CD4-positive, alpha-beta memory T cell (primary cell): ENCODE measurements around the gene ST7. TPM values are rescaled to one million over a fixed set of nuclear protein-coding genes. Genes with fewer than 3 reads are reported as not detected.

Experiments used
- CTCF ChIA-PET: fragments of 350-600 bp; sonication (Branson Sonifier 250); formaldehyde crosslinking; loops from one replicate; lab custom pipeline; 2021; ENCODE audit warnings: inconsistent platforms; ENCODE audit not compliant: partially characterized antibody; lab: Charles Lee
- POLR2A ChIA-PET: fragments of 350-600 bp; sonication (Branson Sonifier 250); formaldehyde crosslinking; loops from one replicate; lab custom pipeline; 2021; ENCODE audit not compliant: partially characterized antibody; lab: Charles Lee
- DNase-seq, 5 donors: peaks; one replicate each; pipeline versions ENCODE4 v3.0.0 to v3.0.0-alpha.2; 2020 to 2022; ENCODE audit warnings: mixed read lengths in 1 of 5
- H3K27ac ChIP-seq: one replicate; pipeline ENCODE4 v1.7.0; 2013; ENCODE audit warnings: low read depth, low read length
- H3K27me3 ChIP-seq: 2 replicates; pipeline ENCODE4 v1.7.0; 2013; ENCODE audit warnings: mild to moderate bottlenecking, low read length, moderate library complexity; ENCODE audit not compliant: insufficient read depth
- H3K36me3 ChIP-seq: 2 replicates; pipeline ENCODE4 v1.7.0; 2013; ENCODE audit warnings: mild to moderate bottlenecking, low read length, moderate library complexity; ENCODE audit not compliant: insufficient read depth
- H3K4me1 ChIP-seq: 2 replicates; pipeline ENCODE4 v1.7.0; 2013; ENCODE audit warnings: mild to moderate bottlenecking, low read length, moderate library complexity; ENCODE audit not compliant: insufficient read depth
- H3K4me3 ChIP-seq, 2 donors: one replicate each; pipeline ENCODE4 v1.7.0; 2013; ENCODE audit warnings: low read length in 2 of 2, mild to moderate bottlenecking in 1 of 2
- H3K9me3 ChIP-seq, 2 donors: one replicate each; pipeline ENCODE4 v1.7.0; 2013; ENCODE audit warnings: low read length in 2 of 2, control low read depth in 1 of 2; ENCODE audit not compliant: control insufficient read depth in 1 of 2
- H3K27ac Mint-ChIP-seq, 7 donors: one replicate each; pipeline ENCODE4 v1.8.0; 2020 to 2021; ENCODE audit warnings: mixed read lengths in 7 of 7, mild to moderate bottlenecking in 6 of 7, inconsistent platforms in 3 of 7, moderate library complexity in 3 of 7
- H3K27me3 Mint-ChIP-seq, 2 donors: one replicate each; pipeline ENCODE4 v1.8.0; 2020 to 2021; ENCODE audit warnings: mixed read lengths in 2 of 2
- H3K36me3 Mint-ChIP-seq, 2 donors: one replicate each; pipeline ENCODE4 v1.8.0; 2020 to 2021; ENCODE audit warnings: mixed read lengths in 2 of 2, inconsistent platforms in 1 of 2, mild to moderate bottlenecking in 1 of 2
- H3K4me1 Mint-ChIP-seq, 4 donors: one replicate each; pipeline ENCODE4 v1.8.0; 2020 to 2021; ENCODE audit warnings: mixed read lengths in 4 of 4, mild to moderate bottlenecking in 1 of 4
- H3K4me3 Mint-ChIP-seq, 8 donors: one replicate each; pipeline ENCODE4 v1.8.0; 2020 to 2021; ENCODE audit warnings: mixed read lengths in 8 of 8, mild to moderate bottlenecking in 7 of 8, moderate library complexity in 6 of 8, inconsistent platforms in 3 of 8
- H3K9me3 Mint-ChIP-seq, 8 donors: one replicate each; pipeline ENCODE4 v1.8.0; 2020 to 2021; ENCODE audit warnings: mixed read lengths in 8 of 8, mild to moderate bottlenecking in 5 of 8, inconsistent platforms in 3 of 8, moderate library complexity in 1 of 8
- intact Hi-C: fragments of 100-400 bp; cut with micrococcal nuclease; formaldehyde crosslinking; loops from one replicate; pipeline ENCODE4 v1.15.1; 2023
- polyA plus RNA-seq, 2 donors: library from polyadenylated mRNA; unstranded; fragments of 300-500 nt; fragmentation: Illumina TruSeq; gene quantifications; one replicate each; pipeline ENCODE4 v1.2.3, GENCODE V29; 2021
- total RNA-seq, 2 experiments: library from RNA; stranded (reverse); gene quantifications; one replicate each; pipeline ENCODE4 v1.2.3, GENCODE V29; 2021

Gene ST7
- total and polyA plus RNA-seq, 4 experiments from 2014 or later: 3.8 to 6.6 (median 4.0) TPM

GRCh38 chr7:117043108-117043825 lies 90.0 kb downstream of the ST7 start:
- Mint-ChIP-seq H3K4me3 (no peak overlapping the region), H3K36me3 (no peaks in the 10 kb centered on the region), H3K4me1 (peaks cover 3 to 9% (median 6%) of the 10 kb centered on the region in 4 donors), H3K9me3 (no peaks in the 10 kb centered on the region), H3K27ac (no peak overlapping the region), H3K27me3 (no peaks in the 10 kb centered on the region)
- ChIA-PET POLR2A (no interaction called here), CTCF (no interaction called here)
- peaks cover 3% of the 10 kb centered on the region for H3K4me1 ChIP-seq
- intact Hi-C loops: no loop called here
- no peak overlapping the region for H3K27ac ChIP-seq
- no peaks in the 10 kb centered on the region for H3K36me3 ChIP-seq
- H3K9me3 ChIP-seq: no peaks in the 10 kb centered on the region
- H3K4me3 ChIP-seq: no peak overlapping the region
- no peaks in the 10 kb centered on the region for H3K27me3 ChIP-seq
- no peak for DNase-seq

- POLR2A ChIA-PET: no interaction called here
- peaks cover 17% of the 10 kb centered on the region for H3K4me1 ChIP-seq
- CTCF ChIA-PET: no interaction called here
- no peak for DNase-seq
- no peaks in the 10 kb centered on the region for H3K27me3 ChIP-seq
- H3K4me3 ChIP-seq: no peak overlapping the region
- Mint-ChIP-seq H3K4me1 (peaks cover 13 to 22% (median 18%) of the 10 kb centered on the region in 4 donors), H3K9me3 (no peaks in the 10 kb centered on the region), H3K36me3 (no peaks in the 10 kb centered on the region), H3K27me3 (no peaks in the 10 kb centered on the region), H3K27ac (no peak overlapping the region), H3K4me3 (no peak overlapping the region)
- no peaks in the 10 kb centered on the region for H3K36me3 ChIP-seq
- H3K9me3 ChIP-seq: no peaks in the 10 kb centered on the region
- intact Hi-C loops: no loop called here
- H3K27ac ChIP-seq: no peak overlapping the region
Observed at GRCh38 chr7:117044664-117045063, 91.4 kb downstream of the ST7 start.

GRCh38 chr7:117045927-117046710 lies 92.8 kb downstream of the ST7 start:
- Mint-ChIP-seq H3K9me3 (peaks cover 0 to under 1% (median 0%) of the 10 kb centered on the region in 8 donors), H3K4me3 (no peak overlapping the region), H3K27me3 (no peaks in the 10 kb centered on the region), H3K4me1 (peaks cover 16 to 26% (median 18%) of the 10 kb centered on the region in 4 donors), H3K27ac (no peak overlapping the region), H3K36me3 (no peaks in the 10 kb centered on the region)
- Histone ChIP-seq H3K27me3 (no peaks in the 10 kb centered on the region), H3K4me1 (peaks cover 19% of the 10 kb centered on the region), H3K4me3 (no peak overlapping the region), H3K36me3 (no peaks in the 10 kb centered on the region), H3K9me3 (no peaks in the 10 kb centered on the region), H3K27ac (no peak overlapping the region)
- intact Hi-C loops: no loop called here
- ChIA-PET POLR2A (no interaction called here), CTCF (no interaction called here)
- DNase-seq: no peak

- Histone ChIP-seq H3K36me3 (no peaks in the 10 kb centered on the region), H3K27me3 (no peaks in the 10 kb centered on the region), H3K4me3 (no peak overlapping the region), H3K27ac (no peak overlapping the region), H3K4me1 (peaks cover 19% of the 10 kb centered on the region), H3K9me3 (no peaks in the 10 kb centered on the region)
- DNase-seq: no peak
- ChIA-PET CTCF (no interaction called here), POLR2A (no interaction called here)
- peaks cover 0 to 5% (median 0%) of the 10 kb centered on the region in 8 donors for H3K9me3 Mint-ChIP-seq
- no peaks in the 10 kb centered on the region for H3K36me3 Mint-ChIP-seq
- no peak overlapping the region for H3K27ac Mint-ChIP-seq
- H3K27me3 Mint-ChIP-seq: no peaks in the 10 kb centered on the region
- H3K4me1 Mint-ChIP-seq: peaks cover 17 to 32% (median 19%) of the 10 kb centered on the region in 4 donors
- no peak overlapping the region for H3K4me3 Mint-ChIP-seq
- intact Hi-C loops: no loop called here
Observed at GRCh38 chr7:117047496-117047895, 94.2 kb downstream of the ST7 start.

- Mint-ChIP-seq H3K27ac (peak overlapping the region in 4 of 7 donors; percentile 4 to 82 (median 58)), H3K4me3 (peak overlapping the region in 7 of 8 donors; percentile 46 to 81 (median 71)), H3K9me3 (peaks cover 0 to 5% (median 0%) of the 10 kb centered on the region in 8 donors), H3K27me3 (no peaks in the 10 kb centered on the region), H3K36me3 (no peaks in the 10 kb centered on the region), H3K4me1 (peaks cover 17 to 32% (median 19%) of the 10 kb centered on the region in 4 donors)
- Histone ChIP-seq H3K9me3 (no peaks in the 10 kb centered on the region), H3K27me3 (no peaks in the 10 kb centered on the region), H3K4me3 (no peak overlapping the region), H3K4me1 (peaks cover 19% of the 10 kb centered on the region), H3K27ac (no peak overlapping the region), H3K36me3 (no peaks in the 10 kb centered on the region)
- ChIA-PET POLR2A (no interaction called here), CTCF (no interaction called here)
- intact Hi-C loops: no loop called here
- peak in 4 of 5 donors; percentile 1 to 16 (median 4) for DNase-seq
Observed at GRCh38 chr7:117048114-117048866, 95.0 kb downstream of the ST7 start.

GRCh38 chr7:117048882-117049281 lies 95.6 kb downstream of the ST7 start:
- peak overlapping the region in 4 of 7 donors; percentile 13 to 82 (median 58) for H3K27ac Mint-ChIP-seq
- POLR2A ChIA-PET: no interaction called here
- no peaks in the 10 kb centered on the region for H3K36me3 ChIP-seq
- H3K27ac ChIP-seq: no peak overlapping the region
- peaks cover 19% of the 10 kb centered on the region for H3K4me1 ChIP-seq
- CTCF ChIA-PET: no interaction called here
- no peaks in the 10 kb centered on the region for H3K36me3 Mint-ChIP-seq
- no peaks in the 10 kb centered on the region for H3K27me3 Mint-ChIP-seq
- no peaks in the 10 kb centered on the region for H3K9me3 ChIP-seq
- H3K4me1 Mint-ChIP-seq: peaks cover 17 to 32% (median 19%) of the 10 kb centered on the region in 4 donors
- no peak overlapping the region for H3K4me3 ChIP-seq
- peaks cover 0 to 5% (median 0%) of the 10 kb centered on the region in 8 donors for H3K9me3 Mint-ChIP-seq
- H3K4me3 Mint-ChIP-seq: peak overlapping the region in 7 of 8 donors; percentile 46 to 81 (median 71)
- H3K27me3 ChIP-seq: no peaks in the 10 kb centered on the region
- DNase-seq: no peak
- intact Hi-C loops: no loop called here

GRCh38 chr7:117051808-117052207 lies 98.5 kb downstream of the ST7 start:
- intact Hi-C loops: loop anchor here (10.0 kb wide), 1 partner anchor 63 kb away; no protein-coding TSS in a partner anchor
- H3K4me3 Mint-ChIP-seq: no peak overlapping the region
- H3K9me3 ChIP-seq: no peaks in the 10 kb centered on the region
- H3K4me3 ChIP-seq: no peak overlapping the region
- no peak overlapping the region for H3K27ac Mint-ChIP-seq
- POLR2A ChIA-PET: no interaction called here
- CTCF ChIA-PET: no interaction called here
- no peaks in the 10 kb centered on the region for H3K36me3 ChIP-seq
- H3K27me3 Mint-ChIP-seq: no peaks in the 10 kb centered on the region
- H3K9me3 Mint-ChIP-seq: peaks cover 0 to 5% (median 0%) of the 10 kb centered on the region in 8 donors
- H3K36me3 Mint-ChIP-seq: no peaks in the 10 kb centered on the region
- H3K27ac ChIP-seq: no peak overlapping the region
- peaks cover 19% of the 10 kb centered on the region for H3K4me1 ChIP-seq
- peaks cover 17 to 32% (median 19%) of the 10 kb centered on the region in 4 donors for H3K4me1 Mint-ChIP-seq
- no peak for DNase-seq
- H3K27me3 ChIP-seq: no peaks in the 10 kb centered on the region
